HEK293T (cell line): Measurements from ENCODE around the gene ERCC1.

Experiments
- CTCF ChIA-PET: fragments of 350-600 bp; formaldehyde crosslinking; extraction: SDS; loops from one replicate; lab custom pipeline; 2021; ENCODE audit warnings: antibody characterized with exemption, inconsistent platforms; lab: Yijun Ruan, JAX
- POLR2A ChIA-PET: fragments of 350-600 bp; formaldehyde crosslinking; extraction: SDS; loops from one replicate; lab custom pipeline; 2020; ENCODE audit warnings: antibody characterized with exemption, inconsistent platforms; lab: Yijun Ruan, JAX
- DNase-seq: peaks from one replicate; pipeline ENCODE4 v3.0.0; 2012; ENCODE audit warnings: mixed read lengths; ENCODE audit errors: extremely low spot score
- ARNT ChIP-seq: fragments of 450-650 bp; IDR thresholded peaks from 2 replicates; pipeline ENCODE4 v1.6.1; 2017; ENCODE audit warnings: mild to moderate bottlenecking
- BHLHE40 ChIP-seq: fragments of 450-650 bp; IDR thresholded peaks from 2 replicates; pipeline ENCODE4 v1.6.1; 2016; ENCODE audit warnings: mild to moderate bottlenecking, moderate library complexity, borderline replicate concordance
- CTBP1 ChIP-seq: fragments of 450-650 bp; IDR thresholded peaks from 2 replicates; pipeline ENCODE4 v1.6.1; 2016; ENCODE audit warnings: borderline replicate concordance
- ELF4 ChIP-seq: fragments of 450-650 bp; IDR thresholded peaks from 2 replicates; pipeline ENCODE4 v1.6.1; 2017; ENCODE audit warnings: antibody characterized with exemption
- FOXA1 ChIP-seq: fragments of 450-650 bp; IDR thresholded peaks from 2 replicates; pipeline ENCODE4 v1.6.1; 2016; ENCODE audit warnings: mild to moderate bottlenecking
- FOXK2 ChIP-seq: fragments of 450-650 bp; IDR thresholded peaks from 2 replicates; pipeline ENCODE4 v1.6.1; 2016; ENCODE audit warnings: mild to moderate bottlenecking
- FOXM1 ChIP-seq: fragments of 450-650 bp; IDR thresholded peaks from 2 replicates; pipeline ENCODE4 v1.6.1; 2017; ENCODE audit warnings: mild to moderate bottlenecking, borderline replicate concordance
- HDGF ChIP-seq: fragments of 450-650 bp; IDR thresholded peaks from 2 replicates; pipeline ENCODE4 v1.6.1; 2017; ENCODE audit warnings: antibody characterized with exemption, borderline replicate concordance
- L3MBTL2 ChIP-seq: fragments of 450-650 bp; conservative IDR thresholded peaks from 2 replicates; pipeline ENCODE4 v1.6.1; 2016; ENCODE audit warnings: mild to moderate bottlenecking
- LEF1 ChIP-seq: fragments of 450-650 bp; IDR thresholded peaks from 2 replicates; pipeline ENCODE4 v1.6.1; 2017; ENCODE audit warnings: mild to moderate bottlenecking, borderline replicate concordance
- NFRKB ChIP-seq: fragments of 450-650 bp; IDR thresholded peaks from 2 replicates; pipeline ENCODE4 v1.6.1; 2016; ENCODE audit warnings: mild to moderate bottlenecking, moderate library complexity
- SP1 ChIP-seq: fragments of 450-650 bp; IDR thresholded peaks from 2 replicates; pipeline ENCODE4 v1.6.1; 2017
- SUZ12 ChIP-seq: fragments of 450-650 bp; IDR thresholded peaks from 2 replicates; pipeline ENCODE4 v1.6.1; 2016; ENCODE audit warnings: mild to moderate bottlenecking
- TARDBP ChIP-seq: fragments of 450-650 bp; IDR thresholded peaks from 2 replicates; pipeline ENCODE4 v1.6.1; 2016
- ZNF384 ChIP-seq: fragments of 450-650 bp; IDR thresholded peaks from 2 replicates; pipeline ENCODE4 v1.6.1; 2016
- TF ChIP-seq, protein P1 (sequence below): fragments of 450-650 bp; IDR thresholded peaks from 2 replicates; pipeline ENCODE4 v1.6.1; 2016

Gene ERCC1

DNA sequence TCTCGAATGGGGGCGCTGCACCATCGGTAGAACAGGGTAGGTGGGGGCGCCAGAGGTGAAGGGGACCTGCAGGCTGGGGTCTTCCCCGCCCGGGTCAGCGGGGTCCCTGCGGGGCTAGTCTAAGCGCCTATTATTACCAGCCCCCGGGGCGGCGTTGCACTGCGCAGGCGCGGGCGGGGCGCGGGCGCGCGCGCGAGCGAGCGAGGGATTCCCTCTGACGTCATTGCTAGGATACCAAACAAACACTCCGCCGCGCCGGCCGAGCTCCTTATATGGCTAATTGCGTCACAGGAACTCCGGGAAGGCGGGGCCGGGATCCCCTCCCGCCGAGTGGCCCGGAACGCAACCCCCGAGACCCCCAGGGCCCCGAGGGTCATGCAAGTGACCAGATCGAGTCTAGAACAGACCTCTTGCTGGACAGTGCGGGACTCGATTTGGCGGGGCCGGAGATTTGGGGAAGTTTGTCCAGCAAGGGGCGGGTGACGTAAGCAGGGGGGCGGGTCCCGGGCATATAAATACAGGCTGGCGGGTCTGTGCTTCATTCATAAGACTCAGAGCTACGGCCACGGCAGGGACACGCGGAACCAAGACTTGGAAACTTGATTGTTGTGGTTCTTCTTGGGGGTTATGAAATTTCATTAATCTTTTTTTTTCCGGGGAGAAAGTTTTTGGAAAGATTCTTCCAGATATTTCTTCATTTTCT, 43.9 kb upstream of the ERCC1 start, which contains the start of gene FOSB:
Gene FOSB, plus strand, starts transcription at position 541 of the 703 bp plus-strand sequence. CDS start 591 bp downstream, outside the sequence.
- TF ChIP-seq HDGF (no peak), ELF4 (peak; percentile 76)
- ChIA-PET CTCF (interaction anchor here (1.0 to 1.7 kb wide), 3 partner anchors 11 to 28 kb away, joined by 4 to 10 read pairs (median 7); no protein-coding TSS in a partner anchor), POLR2A (interaction anchor here (0.6 to 2.7 kb wide), 13 partner anchors 9 to 43 kb away, joined by 3 to 10 read pairs (median 4); no protein-coding TSS in a partner anchor)
- peak; percentile 94 for DNase-seq

DNA sequence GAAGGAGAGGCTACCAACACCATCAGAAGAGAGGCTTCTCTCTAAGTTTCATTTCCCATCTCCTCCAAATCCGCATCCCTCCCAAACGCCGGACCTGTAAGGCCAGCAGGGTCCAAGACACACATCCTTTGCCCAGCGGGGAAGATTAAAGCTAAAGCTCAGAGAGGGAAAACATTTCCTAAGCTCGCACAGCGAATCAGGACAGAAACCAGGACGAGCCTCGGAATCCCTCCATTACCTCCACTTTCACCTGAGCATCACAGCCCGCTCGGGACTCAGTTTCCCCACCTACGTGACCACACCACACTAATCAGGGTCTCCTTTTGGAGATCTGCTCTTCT, 43.4 kb upstream of the ERCC1 start:
- TF ChIP-seq SUZ12 (no peak), BHLHE40 (no peak), CTBP1 (no peak), ELF4 (no peak), NFRKB (no peak), L3MBTL2 (no peak), HDGF (no peak)
- TF ChIP-seq, protein P1, sequence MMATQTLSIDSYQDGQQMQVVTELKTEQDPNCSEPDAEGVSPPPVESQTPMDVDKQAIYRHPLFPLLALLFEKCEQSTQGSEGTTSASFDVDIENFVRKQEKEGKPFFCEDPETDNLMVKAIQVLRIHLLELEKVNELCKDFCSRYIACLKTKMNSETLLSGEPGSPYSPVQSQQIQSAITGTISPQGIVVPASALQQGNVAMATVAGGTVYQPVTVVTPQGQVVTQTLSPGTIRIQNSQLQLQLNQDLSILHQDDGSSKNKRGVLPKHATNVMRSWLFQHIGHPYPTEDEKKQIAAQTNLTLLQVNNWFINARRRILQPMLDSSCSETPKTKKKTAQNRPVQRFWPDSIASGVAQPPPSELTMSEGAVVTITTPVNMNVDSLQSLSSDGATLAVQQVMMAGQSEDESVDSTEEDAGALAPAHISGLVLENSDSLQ = no peak
- DNase-seq = no peak
- ChIA-PET CTCF (interaction anchor here (1.0 to 1.7 kb wide), 3 partner anchors 12 to 28 kb away, joined by 4 to 10 read pairs (median 7); no protein-coding TSS in a partner anchor), POLR2A (interaction anchor here (0.6 to 2.1 kb wide), 9 partner anchors 10 to 42 kb away, joined by 3 to 10 read pairs (median 3); no protein-coding TSS in a partner anchor)

DNA sequence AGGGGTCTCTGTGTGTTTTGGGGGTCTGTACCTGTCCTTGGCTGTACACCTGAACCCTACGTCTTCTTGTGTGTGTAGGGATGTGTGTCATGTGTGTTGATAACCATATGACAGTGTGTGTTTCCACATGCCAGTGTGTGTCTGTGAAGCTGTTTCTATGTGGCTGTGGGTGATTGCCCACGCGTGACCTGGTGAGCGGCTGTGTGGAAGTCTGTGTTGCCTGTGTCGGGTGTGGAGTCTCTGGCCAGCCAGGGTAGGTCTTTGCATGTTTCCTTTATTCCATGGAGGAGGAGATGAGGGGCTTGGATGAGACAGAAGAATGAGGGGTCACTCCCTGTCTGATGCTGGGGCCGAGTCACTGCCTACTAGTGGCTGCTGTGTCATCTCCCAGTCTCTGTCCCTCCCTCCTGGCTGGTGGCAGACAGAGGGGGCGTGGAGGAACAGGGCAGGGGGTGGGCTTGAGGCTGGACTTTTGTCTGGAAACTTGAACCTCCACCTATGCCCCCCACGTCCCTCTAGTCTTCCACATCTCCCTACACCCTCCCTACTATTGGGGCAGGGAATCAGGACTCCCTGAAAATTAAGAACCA, 41.2 kb upstream of the ERCC1 start:
- TF ChIP-seq LEF1 = no peak
- TF ChIP-seq FOXA1 = no peak
- TF ChIP-seq FOXM1 = no peak
- no peak for TF ChIP-seq ELF4
- TF ChIP-seq HDGF = no peak
- no peak for TF ChIP-seq TARDBP
- TF ChIP-seq, protein P1 = no peak
- no peak for TF ChIP-seq ZNF384
- TF ChIP-seq SUZ12 = no peak
- no peak for TF ChIP-seq NFRKB
- no peak for TF ChIP-seq SP1
- TF ChIP-seq BHLHE40 = no peak
- no peak for TF ChIP-seq L3MBTL2
- no peak for DNase-seq
- CTCF ChIA-PET = no interaction called here
- POLR2A ChIA-PET = no interaction called here

DNA sequence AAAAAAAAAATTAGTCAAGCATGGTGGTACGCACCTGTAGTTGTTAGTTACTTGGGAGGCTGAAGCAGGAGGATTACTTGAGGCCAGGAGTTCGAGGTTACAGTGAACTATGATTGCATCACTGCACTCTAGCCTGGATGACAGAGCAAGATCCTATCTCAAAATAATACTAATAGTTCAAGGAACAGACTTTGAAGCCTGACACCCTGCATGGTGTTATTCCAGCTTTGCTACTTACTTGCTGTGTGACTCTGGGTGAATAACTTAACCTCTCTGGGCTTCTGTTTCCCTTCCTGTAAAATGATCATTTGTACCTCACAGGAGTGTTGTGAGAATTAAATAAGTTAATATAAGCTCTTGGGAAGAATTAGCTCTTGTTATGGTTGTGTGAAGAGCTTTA, 40.6 kb upstream of the ERCC1 start:
- TF ChIP-seq ARNT (no peak), FOXK2 (no peak), LEF1 (no peak), SUZ12 (no peak), CTBP1 (no peak), FOXA1 (no peak), TARDBP (no peak), ELF4 (no peak), L3MBTL2 (no peak), SP1 (no peak), FOXM1 (no peak), NFRKB (no peak), HDGF (no peak), ZNF384 (no peak), BHLHE40 (no peak)
- TF ChIP-seq, protein P1 = no peak
- CTCF ChIA-PET = no interaction called here
- POLR2A ChIA-PET = no interaction called here
- no peak for DNase-seq

DNA sequence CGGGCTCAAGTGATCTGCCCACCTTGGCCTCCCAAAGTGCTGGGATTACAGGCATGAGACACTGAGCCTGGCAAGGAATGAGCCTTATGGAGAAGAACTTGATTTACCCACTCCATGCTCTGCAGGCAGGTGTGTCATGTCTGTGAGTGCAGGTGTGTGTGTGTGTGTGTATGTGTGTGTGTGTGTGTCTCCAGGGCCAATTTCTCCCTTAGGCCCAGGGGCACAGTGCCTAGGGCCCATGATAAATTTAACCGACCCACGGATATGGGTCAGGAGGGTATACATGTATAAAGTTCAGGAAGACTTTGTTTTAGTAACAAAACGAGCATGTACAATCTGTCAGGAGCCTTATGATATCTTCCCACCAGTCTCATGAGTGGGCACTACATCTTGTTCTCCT, 39.5 kb upstream of the ERCC1 start:
- ChIA-PET CTCF (interaction anchor here (1.2 kb wide), 1 partner anchor 23 kb away, joined by 5 read pairs; no protein-coding TSS in a partner anchor), POLR2A (no interaction called here)
- no peak for DNase-seq
- TF ChIP-seq HDGF (no peak), ELF4 (no peak), LEF1 (no peak), FOXA1 (no peak), TARDBP (no peak), CTBP1 (no peak), SP1 (no peak), FOXK2 (no peak), SUZ12 (no peak), L3MBTL2 (no peak), ARNT (no peak), FOXM1 (no peak), BHLHE40 (no peak), ZNF384 (no peak), NFRKB (no peak)
- TF ChIP-seq, protein P1 = no peak
